ENCODE data around the gene MB21D2. TPM values are rescaled to one million over a fixed set of nuclear protein-coding genes. Genes with fewer than 3 reads are reported as not detected.

Gene MB21D2
- total and polyA plus RNA-seq, 2 experiments from 2014 or later, result 8.1 to 35.9 TPM

DNA sequence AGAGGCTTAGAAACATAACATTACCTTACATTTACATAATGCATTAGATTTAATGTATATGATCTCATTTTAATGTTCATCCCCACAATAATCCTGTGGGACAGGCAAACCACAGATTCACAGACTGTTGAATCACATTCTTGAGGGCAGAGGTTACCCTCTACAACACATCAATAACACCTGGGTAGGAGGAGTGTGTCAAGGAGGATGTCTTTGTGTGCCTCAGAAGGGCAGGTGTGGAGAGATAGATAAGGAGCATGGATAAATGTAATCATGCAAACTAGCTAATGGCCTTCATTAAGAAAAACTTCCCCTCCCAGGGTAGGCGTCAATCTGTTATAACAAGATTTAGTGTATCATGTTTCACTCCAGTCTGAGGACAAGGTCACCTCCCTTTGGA is 12.9 kb upstream of the MB21D2 start:
- H3K27me3 ChIP-seq (ENCODE audit: insufficient read depth), result no peaks in the 10 kb centered on the region
- no peak for TF ChIP-seq STAT1 (IDR thresholded peaks at IDR 0.05; ENCODE audit: unreplicated experiment)
- no peak for TF ChIP-seq NANOG (IDR thresholded peaks at IDR 0.05; ENCODE audit: borderline replicate concordance)
- TF ChIP-seq, protein P1, sequence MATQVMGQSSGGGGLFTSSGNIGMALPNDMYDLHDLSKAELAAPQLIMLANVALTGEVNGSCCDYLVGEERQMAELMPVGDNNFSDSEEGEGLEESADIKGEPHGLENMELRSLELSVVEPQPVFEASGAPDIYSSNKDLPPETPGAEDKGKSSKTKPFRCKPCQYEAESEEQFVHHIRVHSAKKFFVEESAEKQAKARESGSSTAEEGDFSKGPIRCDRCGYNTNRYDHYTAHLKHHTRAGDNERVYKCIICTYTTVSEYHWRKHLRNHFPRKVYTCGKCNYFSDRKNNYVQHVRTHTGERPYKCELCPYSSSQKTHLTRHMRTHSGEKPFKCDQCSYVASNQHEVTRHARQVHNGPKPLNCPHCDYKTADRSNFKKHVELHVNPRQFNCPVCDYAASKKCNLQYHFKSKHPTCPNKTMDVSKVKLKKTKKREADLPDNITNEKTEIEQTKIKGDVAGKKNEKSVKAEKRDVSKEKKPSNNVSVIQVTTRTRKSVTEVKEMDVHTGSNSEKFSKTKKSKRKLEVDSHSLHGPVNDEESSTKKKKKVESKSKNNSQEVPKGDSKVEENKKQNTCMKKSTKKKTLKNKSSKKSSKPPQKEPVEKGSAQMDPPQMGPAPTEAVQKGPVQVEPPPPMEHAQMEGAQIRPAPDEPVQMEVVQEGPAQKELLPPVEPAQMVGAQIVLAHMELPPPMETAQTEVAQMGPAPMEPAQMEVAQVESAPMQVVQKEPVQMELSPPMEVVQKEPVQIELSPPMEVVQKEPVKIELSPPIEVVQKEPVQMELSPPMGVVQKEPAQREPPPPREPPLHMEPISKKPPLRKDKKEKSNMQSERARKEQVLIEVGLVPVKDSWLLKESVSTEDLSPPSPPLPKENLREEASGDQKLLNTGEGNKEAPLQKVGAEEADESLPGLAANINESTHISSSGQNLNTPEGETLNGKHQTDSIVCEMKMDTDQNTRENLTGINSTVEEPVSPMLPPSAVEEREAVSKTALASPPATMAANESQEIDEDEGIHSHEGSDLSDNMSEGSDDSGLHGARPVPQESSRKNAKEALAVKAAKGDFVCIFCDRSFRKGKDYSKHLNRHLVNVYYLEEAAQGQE (IDR thresholded peaks at IDR 0.05; ENCODE audit: unreplicated experiment), result no peak
- TF ChIP-seq, protein P2, sequence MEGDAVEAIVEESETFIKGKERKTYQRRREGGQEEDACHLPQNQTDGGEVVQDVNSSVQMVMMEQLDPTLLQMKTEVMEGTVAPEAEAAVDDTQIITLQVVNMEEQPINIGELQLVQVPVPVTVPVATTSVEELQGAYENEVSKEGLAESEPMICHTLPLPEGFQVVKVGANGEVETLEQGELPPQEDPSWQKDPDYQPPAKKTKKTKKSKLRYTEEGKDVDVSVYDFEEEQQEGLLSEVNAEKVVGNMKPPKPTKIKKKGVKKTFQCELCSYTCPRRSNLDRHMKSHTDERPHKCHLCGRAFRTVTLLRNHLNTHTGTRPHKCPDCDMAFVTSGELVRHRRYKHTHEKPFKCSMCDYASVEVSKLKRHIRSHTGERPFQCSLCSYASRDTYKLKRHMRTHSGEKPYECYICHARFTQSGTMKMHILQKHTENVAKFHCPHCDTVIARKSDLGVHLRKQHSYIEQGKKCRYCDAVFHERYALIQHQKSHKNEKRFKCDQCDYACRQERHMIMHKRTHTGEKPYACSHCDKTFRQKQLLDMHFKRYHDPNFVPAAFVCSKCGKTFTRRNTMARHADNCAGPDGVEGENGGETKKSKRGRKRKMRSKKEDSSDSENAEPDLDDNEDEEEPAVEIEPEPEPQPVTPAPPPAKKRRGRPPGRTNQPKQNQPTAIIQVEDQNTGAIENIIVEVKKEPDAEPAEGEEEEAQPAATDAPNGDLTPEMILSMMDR (conservative IDR thresholded peaks at IDR 0.05; ENCODE audit: low read depth in 2 of 2), result no peak
- TF ChIP-seq, protein P3, sequence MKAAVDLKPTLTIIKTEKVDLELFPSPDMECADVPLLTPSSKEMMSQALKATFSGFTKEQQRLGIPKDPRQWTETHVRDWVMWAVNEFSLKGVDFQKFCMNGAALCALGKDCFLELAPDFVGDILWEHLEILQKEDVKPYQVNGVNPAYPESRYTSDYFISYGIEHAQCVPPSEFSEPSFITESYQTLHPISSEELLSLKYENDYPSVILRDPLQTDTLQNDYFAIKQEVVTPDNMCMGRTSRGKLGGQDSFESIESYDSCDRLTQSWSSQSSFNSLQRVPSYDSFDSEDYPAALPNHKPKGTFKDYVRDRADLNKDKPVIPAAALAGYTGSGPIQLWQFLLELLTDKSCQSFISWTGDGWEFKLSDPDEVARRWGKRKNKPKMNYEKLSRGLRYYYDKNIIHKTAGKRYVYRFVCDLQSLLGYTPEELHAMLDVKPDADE (IDR thresholded peaks at IDR 0.05), result no peak
- TF ChIP-seq CREB1 (CRISPR knock-in tag; IDR thresholded peaks at IDR 0.05; ENCODE audit: low read depth), result no peak
- TF ChIP-seq JUNB (IDR thresholded peaks at IDR 0.05; ENCODE audit: unreplicated experiment), result no peak
- no peak for TF ChIP-seq EZH2 (IDR thresholded peaks at IDR 0.05; ENCODE audit: low read depth, unreplicated experiment)
- TF ChIP-seq, protein P4, sequence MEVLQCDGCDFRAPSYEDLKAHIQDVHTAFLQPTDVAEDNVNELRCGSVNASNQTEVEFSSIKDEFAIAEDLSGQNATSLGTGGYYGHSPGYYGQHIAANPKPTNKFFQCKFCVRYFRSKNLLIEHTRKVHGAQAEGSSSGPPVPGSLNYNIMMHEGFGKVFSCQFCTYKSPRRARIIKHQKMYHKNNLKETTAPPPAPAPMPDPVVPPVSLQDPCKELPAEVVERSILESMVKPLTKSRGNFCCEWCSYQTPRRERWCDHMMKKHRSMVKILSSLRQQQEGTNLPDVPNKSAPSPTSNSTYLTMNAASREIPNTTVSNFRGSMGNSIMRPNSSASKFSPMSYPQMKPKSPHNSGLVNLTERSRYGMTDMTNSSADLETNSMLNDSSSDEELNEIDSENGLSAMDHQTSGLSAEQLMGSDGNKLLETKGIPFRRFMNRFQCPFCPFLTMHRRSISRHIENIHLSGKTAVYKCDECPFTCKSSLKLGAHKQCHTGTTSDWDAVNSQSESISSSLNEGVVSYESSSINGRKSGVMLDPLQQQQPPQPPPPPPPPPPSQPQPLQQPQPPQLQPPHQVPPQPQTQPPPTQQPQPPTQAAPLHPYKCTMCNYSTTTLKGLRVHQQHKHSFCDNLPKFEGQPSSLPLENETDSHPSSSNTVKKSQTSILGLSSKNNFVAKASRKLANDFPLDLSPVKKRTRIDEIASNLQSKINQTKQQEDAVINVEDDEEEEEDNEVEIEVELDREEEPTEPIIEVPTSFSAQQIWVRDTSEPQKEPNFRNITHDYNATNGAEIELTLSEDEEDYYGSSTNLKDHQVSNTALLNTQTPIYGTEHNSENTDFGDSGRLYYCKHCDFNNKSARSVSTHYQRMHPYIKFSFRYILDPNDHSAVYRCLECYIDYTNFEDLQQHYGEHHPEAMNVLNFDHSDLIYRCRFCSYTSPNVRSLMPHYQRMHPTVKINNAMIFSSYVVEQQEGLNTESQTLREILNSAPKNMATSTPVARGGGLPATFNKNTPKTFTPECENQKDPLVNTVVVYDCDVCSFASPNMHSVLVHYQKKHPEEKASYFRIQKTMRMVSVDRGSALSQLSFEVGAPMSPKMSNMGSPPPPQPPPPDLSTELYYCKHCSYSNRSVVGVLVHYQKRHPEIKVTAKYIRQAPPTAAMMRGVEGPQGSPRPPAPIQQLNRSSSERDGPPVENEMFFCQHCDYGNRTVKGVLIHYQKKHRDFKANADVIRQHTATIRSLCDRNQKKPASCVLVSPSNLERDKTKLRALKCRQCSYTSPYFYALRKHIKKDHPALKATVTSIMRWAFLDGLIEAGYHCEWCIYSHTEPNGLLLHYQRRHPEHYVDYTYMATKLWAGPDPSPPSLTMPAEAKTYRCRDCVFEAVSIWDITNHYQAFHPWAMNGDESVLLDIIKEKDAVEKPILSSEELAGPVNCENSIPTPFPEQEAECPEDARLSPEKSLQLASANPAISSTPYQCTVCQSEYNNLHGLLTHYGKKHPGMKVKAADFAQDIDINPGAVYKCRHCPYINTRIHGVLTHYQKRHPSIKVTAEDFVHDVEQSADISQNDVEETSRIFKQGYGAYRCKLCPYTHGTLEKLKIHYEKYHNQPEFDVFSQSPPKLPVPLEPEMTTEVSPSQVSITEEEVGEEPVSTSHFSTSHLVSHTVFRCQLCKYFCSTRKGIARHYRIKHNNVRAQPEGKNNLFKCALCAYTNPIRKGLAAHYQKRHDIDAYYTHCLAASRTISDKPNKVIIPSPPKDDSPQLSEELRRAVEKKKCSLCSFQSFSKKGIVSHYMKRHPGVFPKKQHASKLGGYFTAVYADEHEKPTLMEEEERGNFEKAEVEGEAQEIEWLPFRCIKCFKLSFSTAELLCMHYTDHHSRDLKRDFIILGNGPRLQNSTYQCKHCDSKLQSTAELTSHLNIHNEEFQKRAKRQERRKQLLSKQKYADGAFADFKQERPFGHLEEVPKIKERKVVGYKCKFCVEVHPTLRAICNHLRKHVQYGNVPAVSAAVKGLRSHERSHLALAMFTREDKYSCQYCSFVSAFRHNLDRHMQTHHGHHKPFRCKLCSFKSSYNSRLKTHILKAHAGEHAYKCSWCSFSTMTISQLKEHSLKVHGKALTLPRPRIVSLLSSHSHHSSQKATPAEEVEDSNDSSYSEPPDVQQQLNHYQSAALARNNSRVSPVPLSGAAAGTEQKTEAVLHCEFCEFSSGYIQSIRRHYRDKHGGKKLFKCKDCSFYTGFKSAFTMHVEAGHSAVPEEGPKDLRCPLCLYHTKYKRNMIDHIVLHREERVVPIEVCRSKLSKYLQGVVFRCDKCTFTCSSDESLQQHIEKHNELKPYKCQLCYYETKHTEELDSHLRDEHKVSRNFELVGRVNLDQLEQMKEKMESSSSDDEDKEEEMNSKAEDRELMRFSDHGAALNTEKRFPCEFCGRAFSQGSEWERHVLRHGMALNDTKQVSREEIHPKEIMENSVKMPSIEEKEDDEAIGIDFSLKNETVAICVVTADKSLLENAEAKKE (CRISPR knock-in tag; IDR thresholded peaks at IDR 0.05), result no peak
- no peak for TF ChIP-seq EZH2phosphoT487 (IDR thresholded peaks at IDR 0.05; ENCODE audit: unreplicated experiment)
- TF ChIP-seq ZNF331 (CRISPR knock-in tag; IDR thresholded peaks at IDR 0.05; ENCODE audit: low read depth), result no peak
- TF ChIP-seq POLR2AphosphoS5 (IDR thresholded peaks at IDR 0.05; ENCODE audit: low read depth), result no peak
- no peaks in the 10 kb centered on the region for H3F3A ChIP-seq (replicated peaks; ENCODE audit: low read depth)
- H3K27me3 Mint-ChIP-seq (ENCODE audit: insufficient read depth, low read depth, poor library complexity), result no peaks in the 10 kb centered on the region
- H3K27ac Mint-ChIP-seq, result no peak overlapping the region
- no peaks in the 10 kb centered on the region for H3K79me2 ChIP-seq (replicated peaks; ENCODE audit: insufficient read depth)
- H3K36me3 Mint-ChIP-seq (ENCODE audit: low read depth), result no peaks in the 10 kb centered on the region
- no peaks in the 10 kb centered on the region for H3K9me3 Mint-ChIP-seq
- no peaks in the 10 kb centered on the region for H3K36me3 ChIP-seq (ENCODE audit: insufficient read depth)
- H3K9me2 ChIP-seq (ENCODE audit: insufficient read depth), result no peaks in the 10 kb centered on the region
- ATAC-seq (no peak), DNase-seq (ENCODE audit: low spot score) (no peak)
- no peaks in the 10 kb centered on the region for H3K4me1 ChIP-seq (ENCODE audit: insufficient read depth)
- H3K4me3 ChIP-seq, result no peak overlapping the region
- peaks cover 6% of the 10 kb centered on the region; the same call in 2 of the 3 replicates for H3K4me1 Mint-ChIP-seq
- H2AFZ ChIP-seq, result no peak overlapping the region
- H3K4me3 Mint-ChIP-seq, result no peak overlapping the region
- no peak overlapping the region for H3K27ac ChIP-seq (ENCODE audit: low read depth)
- H4K20me1 ChIP-seq (replicated peaks; ENCODE audit: insufficient read depth), result no peaks in the 10 kb centered on the region
- H3K4me2 ChIP-seq, result no peak overlapping the region

All from GM23338 (cell line).